Bone marrow (tissue), 2 donors: ENCODE results near the gene PAM16.
"Not testable (repeated sequence)": the region's sequence is repeated elsewhere in the genome, so short reads cannot be mapped to it uniquely, and the experiment has no call there.

Source experiments
- DNase-seq, 2 donors: peaks; one replicate each; lab custom pipeline; 2025; lab: John Stamatoyannopoulos, UW

The PAM16 gene

GRCh38 chr16:4352843-4353242 lies 1.7 kb upstream of the PAM16 start:
- no peak for DNase-seq

GRCh38 chr16:4351880-4352279 lies 759 bp upstream of the PAM16 start:
- no peak for DNase-seq

- no peak for DNase-seq
Measured at GRCh38 chr16:4350365-4350786, 745 bp downstream of the PAM16 start.

GRCh38 chr16:4349332-4349731 lies 1.8 kb downstream of the PAM16 start:
- DNase-seq, result no peak

- no peak for DNase-seq
Measured at GRCh38 chr16:4347765-4348509, 3.2 kb downstream of the PAM16 start.

- DNase-seq, result no peak
Measured at GRCh38 chr16:4347010-4347409, 4.1 kb downstream of the PAM16 start.

GRCh38 chr16:4345836-4346781 lies 5.0 kb downstream of the PAM16 start:
- no peak for DNase-seq

- DNase-seq, result no peak
Measured at GRCh38 chr16:4344983-4345835, 5.9 kb downstream of the PAM16 start.

GRCh38 chr16:4344300-4344982 lies 6.7 kb downstream of the PAM16 start:
- not testable (repeated sequence) for DNase-seq

GRCh38 chr16:4342866-4343744 lies 8.0 kb downstream of the PAM16 start:
- no peak for DNase-seq

- DNase-seq, result no peak
Measured at GRCh38 chr16:4341250-4341649, 9.9 kb downstream of the PAM16 start.

- no peak for DNase-seq
Measured at GRCh38 chr16:4340443-4340842, 10.7 kb downstream of the PAM16 start.

- DNase-seq, result peak in 1 of 2 donors; percentile 20
Measured at GRCh38 chr16:4339909-4340308, 11.2 kb downstream of the PAM16 start.

- no peak for DNase-seq
Measured at GRCh38 chr16:4339455-4339854, 11.7 kb downstream of the PAM16 start.

- no peak for DNase-seq
Measured at GRCh38 chr16:4338712-4339299, 12.3 kb downstream of the PAM16 start.

GRCh38 chr16:4338125-4338582 lies 13.0 kb downstream of the PAM16 start:
- no peak for DNase-seq

- DNase-seq, result no peak
Measured at GRCh38 chr16:4337540-4338088, 13.5 kb downstream of the PAM16 start.

- DNase-seq, result no peak
Measured at GRCh38 chr16:4336701-4337539, 14.2 kb downstream of the PAM16 start.
